Ishikawa (cell line): ENCODE measurements around the gene RAB3IL1.

Source experiments
- CEBPB ChIP-seq: IDR thresholded peaks from 2 replicates; pipeline ENCODE4 v1.6.1; 2012
- CREB1 ChIP-seq: IDR thresholded peaks from 2 replicates; pipeline ENCODE4 v1.6.1; 2012; ENCODE audit warnings: low read depth
- EGR1 ChIP-seq: IDR thresholded peaks from 2 replicates; pipeline ENCODE4 v1.6.1; 2012
- EP300 ChIP-seq: IDR thresholded peaks from 2 replicates; pipeline ENCODE4 v1.6.1; 2012; ENCODE audit warnings: borderline replicate concordance
- FOXM1 ChIP-seq: IDR thresholded peaks from 2 replicates; pipeline ENCODE4 v1.6.1; 2012; ENCODE audit warnings: low read depth, borderline replicate concordance
- NFIC ChIP-seq: IDR thresholded peaks from 2 replicates; pipeline ENCODE4 v1.6.1; 2012
- RAD21 ChIP-seq: IDR thresholded peaks from 2 replicates; pipeline ENCODE4 v1.6.1; 2012; ENCODE audit warnings: low read depth
- TAF1 ChIP-seq: IDR thresholded peaks from 2 replicates; pipeline ENCODE4 v1.6.1; 2012; ENCODE audit warnings: low read depth, mild to moderate bottlenecking
- TCF12 ChIP-seq: IDR thresholded peaks from 2 replicates; pipeline ENCODE4 v1.6.1; 2012; ENCODE audit warnings: low read depth
- TEAD4 ChIP-seq: IDR thresholded peaks from 2 replicates; pipeline ENCODE4 v1.6.1; 2012
- YY1 ChIP-seq: IDR thresholded peaks from 2 replicates; pipeline ENCODE4 v1.6.1; 2012; ENCODE audit warnings: low read depth
- ZBTB7A ChIP-seq: IDR thresholded peaks from 2 replicates; pipeline ENCODE4 v1.6.1; 2012; ENCODE audit warnings: low read depth
- TF ChIP-seq, protein P1 (sequence below): IDR thresholded peaks from 2 replicates; pipeline ENCODE4 v1.6.1; 2012
- TF ChIP-seq, protein P2 (sequence below): IDR thresholded peaks from 2 replicates; pipeline ENCODE4 v1.6.1; 2012
- TF ChIP-seq, protein P3 (sequence below): IDR thresholded peaks from 2 replicates; pipeline ENCODE4 v1.6.1; 2012; ENCODE audit warnings: low read depth, mild to moderate bottlenecking

The RAB3IL1 gene, protein sequence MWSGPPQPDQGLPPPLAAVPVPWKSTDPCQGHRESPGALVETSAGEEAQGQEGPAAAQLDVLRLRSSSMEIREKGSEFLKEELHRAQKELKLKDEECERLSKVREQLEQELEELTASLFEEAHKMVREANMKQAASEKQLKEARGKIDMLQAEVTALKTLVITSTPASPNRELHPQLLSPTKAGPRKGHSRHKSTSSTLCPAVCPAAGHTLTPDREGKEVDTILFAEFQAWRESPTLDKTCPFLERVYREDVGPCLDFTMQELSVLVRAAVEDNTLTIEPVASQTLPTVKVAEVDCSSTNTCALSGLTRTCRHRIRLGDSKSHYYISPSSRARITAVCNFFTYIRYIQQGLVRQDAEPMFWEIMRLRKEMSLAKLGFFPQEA

DNA sequence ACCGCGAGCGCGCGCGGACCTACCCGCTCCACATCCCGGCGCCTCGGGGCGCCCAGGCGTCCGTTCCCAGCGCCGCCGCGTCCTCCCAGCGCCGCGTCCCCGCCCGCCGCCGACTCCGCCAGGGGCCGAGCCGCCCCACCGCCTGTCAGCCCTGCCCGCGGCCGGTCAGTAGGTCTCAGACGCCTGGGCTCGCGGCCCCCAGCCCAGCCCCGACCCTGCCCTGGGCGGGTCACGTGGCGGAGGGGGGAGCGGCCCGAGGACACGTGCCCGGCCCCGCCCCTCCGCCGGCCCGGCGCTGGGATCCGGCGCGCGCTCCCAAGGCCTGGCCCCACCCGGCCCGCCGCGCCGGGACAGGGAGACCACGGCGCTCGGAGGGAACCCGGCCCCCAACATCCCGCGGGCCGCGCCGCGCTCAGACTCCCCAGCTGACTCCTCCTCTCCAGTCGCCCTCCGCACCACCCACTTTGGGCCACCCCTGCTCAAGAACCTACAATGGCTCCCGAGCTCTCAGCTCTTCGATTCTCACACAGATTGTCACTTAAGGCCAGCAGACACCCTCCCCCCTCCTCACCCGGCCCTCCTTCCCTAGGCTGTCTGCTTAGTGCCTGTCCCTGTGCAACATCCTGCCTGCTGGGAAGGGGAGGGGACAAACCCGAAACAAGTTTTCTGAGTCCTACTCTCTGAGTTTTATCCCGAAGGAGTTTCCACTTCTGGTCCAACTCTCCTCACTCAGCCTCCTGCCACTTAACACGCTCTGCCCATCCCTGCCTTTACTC is at the start of gene RAB3IL1:
TSS of gene RAB3IL1 (minus strand) at position 233 of the 776 bp plus-strand sequence. CDS start at position 34, 199 bp downstream.
- TF ChIP-seq, protein P1, sequence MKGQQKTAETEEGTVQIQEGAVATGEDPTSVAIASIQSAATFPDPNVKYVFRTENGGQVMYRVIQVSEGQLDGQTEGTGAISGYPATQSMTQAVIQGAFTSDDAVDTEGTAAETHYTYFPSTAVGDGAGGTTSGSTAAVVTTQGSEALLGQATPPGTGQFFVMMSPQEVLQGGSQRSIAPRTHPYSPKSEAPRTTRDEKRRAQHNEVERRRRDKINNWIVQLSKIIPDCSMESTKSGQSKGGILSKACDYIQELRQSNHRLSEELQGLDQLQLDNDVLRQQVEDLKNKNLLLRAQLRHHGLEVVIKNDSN, result peak; percentile 94
- TF ChIP-seq ZBTB7A, result no peak
- TF ChIP-seq, protein P2, sequence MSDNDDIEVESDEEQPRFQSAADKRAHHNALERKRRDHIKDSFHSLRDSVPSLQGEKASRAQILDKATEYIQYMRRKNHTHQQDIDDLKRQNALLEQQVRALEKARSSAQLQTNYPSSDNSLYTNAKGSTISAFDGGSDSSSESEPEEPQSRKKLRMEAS, result peak; percentile 49; the same call in 1 of the 2 replicates

DNA sequence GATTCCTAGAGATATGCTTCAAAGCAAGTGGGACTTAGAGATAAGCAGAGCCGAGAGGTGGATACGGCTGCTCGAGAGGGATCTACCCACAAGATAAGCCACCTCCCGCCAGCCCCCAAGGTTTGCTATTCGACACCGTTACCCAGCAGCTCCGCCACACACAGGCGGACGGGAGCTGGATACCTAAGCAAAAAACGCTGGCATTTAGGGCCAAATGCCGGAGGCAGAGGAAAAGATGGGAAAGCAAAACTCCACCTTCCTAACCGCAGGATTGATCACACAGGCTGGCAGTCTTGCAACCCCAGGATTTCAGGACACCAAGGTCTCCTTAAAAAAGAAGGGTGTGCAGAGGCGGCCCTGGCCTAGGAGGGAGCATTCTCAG is 49.4 kb upstream of the RAB3IL1 start:
- TF ChIP-seq YY1 (peak; percentile 3; the same call in 1 of the 2 replicates), TEAD4 (no peak)

DNA sequence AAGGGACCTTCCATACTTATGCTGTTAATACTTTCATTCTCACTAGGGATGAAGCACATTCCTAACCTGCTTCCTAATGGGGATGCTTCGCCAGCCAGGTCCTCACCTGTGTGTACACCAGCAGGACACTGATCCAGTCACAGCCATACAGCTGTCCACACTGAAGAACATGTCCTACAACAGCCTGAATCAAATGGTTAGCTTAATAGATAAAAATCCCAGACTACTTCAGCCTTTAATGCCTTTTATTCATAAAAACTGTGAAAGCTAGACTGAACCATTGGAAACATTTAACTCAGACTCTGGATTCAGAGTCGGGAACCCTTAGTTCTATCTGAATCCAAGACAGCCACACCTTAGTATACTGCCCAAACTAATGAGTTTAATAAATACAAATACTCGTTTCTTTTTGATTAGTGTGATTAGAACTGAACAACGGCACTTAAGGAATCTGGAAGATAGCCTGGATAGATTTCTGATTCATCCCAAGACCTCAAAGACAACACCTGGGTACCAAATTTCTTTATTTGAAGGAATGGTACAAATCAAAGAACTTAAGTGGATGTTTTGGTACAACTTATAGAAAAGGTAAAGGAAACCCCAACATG is 46.8 kb upstream of the RAB3IL1 start:
- TF ChIP-seq ZBTB7A (no peak), NFIC (no peak), TEAD4 (no peak)

DNA sequence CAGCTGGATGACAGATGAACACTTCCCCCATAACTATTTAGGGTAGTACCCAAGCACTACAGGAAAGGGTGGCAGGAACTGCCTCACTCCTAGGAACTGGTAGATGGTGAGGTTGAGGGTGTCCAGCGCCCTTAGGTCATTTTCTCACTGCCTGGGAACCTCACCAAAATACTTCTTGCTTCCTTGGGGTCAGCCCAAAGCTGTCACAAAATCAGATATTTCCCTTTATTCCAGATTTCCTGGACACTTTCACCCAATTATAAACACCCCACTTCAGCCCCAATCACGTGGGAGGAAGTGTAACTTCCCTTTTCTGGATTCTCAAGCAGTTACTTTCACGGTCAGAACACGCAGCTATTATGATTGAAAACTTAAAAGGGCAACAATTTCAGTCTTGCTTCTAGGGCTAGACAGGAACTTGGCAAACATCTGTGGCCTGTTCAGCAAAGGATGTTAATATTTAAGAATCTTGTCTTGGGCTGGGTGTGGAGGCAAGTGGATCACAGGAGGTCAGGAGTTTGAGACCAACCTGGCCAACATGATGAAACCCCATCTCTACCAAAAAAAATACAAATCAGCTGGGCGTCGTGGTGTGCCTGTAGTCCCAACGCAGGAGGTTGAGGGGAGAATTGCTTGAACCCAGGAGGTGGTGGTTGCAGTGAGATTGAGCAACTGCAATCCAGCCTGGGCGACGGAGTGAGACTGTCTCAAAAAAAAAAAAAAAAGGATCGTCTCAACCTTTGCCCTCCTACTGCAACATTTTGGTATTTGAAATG is 46.1 kb upstream of the RAB3IL1 start:
- TF ChIP-seq RAD21, result no peak
- TF ChIP-seq EP300, result no peak
- TF ChIP-seq, protein P3, sequence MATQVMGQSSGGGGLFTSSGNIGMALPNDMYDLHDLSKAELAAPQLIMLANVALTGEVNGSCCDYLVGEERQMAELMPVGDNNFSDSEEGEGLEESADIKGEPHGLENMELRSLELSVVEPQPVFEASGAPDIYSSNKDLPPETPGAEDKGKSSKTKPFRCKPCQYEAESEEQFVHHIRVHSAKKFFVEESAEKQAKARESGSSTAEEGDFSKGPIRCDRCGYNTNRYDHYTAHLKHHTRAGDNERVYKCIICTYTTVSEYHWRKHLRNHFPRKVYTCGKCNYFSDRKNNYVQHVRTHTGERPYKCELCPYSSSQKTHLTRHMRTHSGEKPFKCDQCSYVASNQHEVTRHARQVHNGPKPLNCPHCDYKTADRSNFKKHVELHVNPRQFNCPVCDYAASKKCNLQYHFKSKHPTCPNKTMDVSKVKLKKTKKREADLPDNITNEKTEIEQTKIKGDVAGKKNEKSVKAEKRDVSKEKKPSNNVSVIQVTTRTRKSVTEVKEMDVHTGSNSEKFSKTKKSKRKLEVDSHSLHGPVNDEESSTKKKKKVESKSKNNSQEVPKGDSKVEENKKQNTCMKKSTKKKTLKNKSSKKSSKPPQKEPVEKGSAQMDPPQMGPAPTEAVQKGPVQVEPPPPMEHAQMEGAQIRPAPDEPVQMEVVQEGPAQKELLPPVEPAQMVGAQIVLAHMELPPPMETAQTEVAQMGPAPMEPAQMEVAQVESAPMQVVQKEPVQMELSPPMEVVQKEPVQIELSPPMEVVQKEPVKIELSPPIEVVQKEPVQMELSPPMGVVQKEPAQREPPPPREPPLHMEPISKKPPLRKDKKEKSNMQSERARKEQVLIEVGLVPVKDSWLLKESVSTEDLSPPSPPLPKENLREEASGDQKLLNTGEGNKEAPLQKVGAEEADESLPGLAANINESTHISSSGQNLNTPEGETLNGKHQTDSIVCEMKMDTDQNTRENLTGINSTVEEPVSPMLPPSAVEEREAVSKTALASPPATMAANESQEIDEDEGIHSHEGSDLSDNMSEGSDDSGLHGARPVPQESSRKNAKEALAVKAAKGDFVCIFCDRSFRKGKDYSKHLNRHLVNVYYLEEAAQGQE, result no peak
- TF ChIP-seq, protein P1, result 0 out of 2 replicates have a peak, but pooled peaks have one; percentile 8

DNA sequence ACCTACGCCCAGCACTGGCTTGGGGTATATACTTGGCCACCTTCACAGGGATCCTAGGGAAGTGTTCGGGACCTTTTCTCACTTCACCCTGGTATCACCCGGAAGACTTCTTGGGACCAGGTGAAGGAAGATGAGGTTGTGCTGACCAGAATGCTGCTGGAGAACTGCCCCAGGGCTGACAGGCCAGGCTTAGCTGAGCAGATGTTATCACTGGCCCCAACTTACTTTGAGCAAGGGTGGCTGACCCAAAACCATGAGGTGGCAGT is 45.6 kb upstream of the RAB3IL1 start:
- TF ChIP-seq YY1, result no peak
- TF ChIP-seq TAF1, result no peak
- TF ChIP-seq, protein P3, result no peak
- no peak for TF ChIP-seq RAD21
- no peak for TF ChIP-seq NFIC
- no peak for TF ChIP-seq ZBTB7A
- no peak for TF ChIP-seq EGR1
- TF ChIP-seq CREB1, result no peak
- no peak for TF ChIP-seq TCF12
- TF ChIP-seq FOXM1, result no peak
- no peak for TF ChIP-seq CEBPB
- TF ChIP-seq, protein P1, result no peak
